ENCODE results near the gene MACROH2A1.

The MACROH2A1 gene

GRCh38 chr5:135341016-135341666, 57.9 kb downstream of the MACROH2A1 start:
- DNase-seq: no peak
- TF ChIP-seq POLR2A (IDR thresholded peaks at IDR 0.05; ENCODE audit: low read length) (no peak), GATA1 (IDR thresholded peaks at IDR 0.05; ENCODE audit: low read depth, low read length) (no peak)

- TF ChIP-seq POLR2A (IDR thresholded peaks at IDR 0.05; ENCODE audit: low read length) (no peak), GATA1 (IDR thresholded peaks at IDR 0.05; ENCODE audit: low read depth, low read length) (no peak)
- DNase-seq: no peak
These were observed 58.5 kb downstream of the MACROH2A1 start for GRCh38 chr5:135340568-135340967.

- no peak for DNase-seq
- TF ChIP-seq GATA1 (IDR thresholded peaks at IDR 0.05; ENCODE audit: low read depth, low read length) (no peak), POLR2A (IDR thresholded peaks at IDR 0.05; ENCODE audit: low read length) (no peak)
These were observed 59.4 kb downstream of the MACROH2A1 start for GRCh38 chr5:135339623-135340022.

GRCh38 chr5:135339189-135339588, 59.8 kb downstream of the MACROH2A1 start:
- TF ChIP-seq POLR2A (IDR thresholded peaks at IDR 0.05; ENCODE audit: low read length) (no peak), GATA1 (IDR thresholded peaks at IDR 0.05; ENCODE audit: low read depth, low read length) (no peak)
- DNase-seq: no peak

GRCh38 chr5:135337064-135337463, 62.0 kb downstream of the MACROH2A1 start:
- no peak for DNase-seq
- TF ChIP-seq GATA1 (IDR thresholded peaks at IDR 0.05; ENCODE audit: low read depth, low read length): no peak
- no peak for TF ChIP-seq POLR2A (IDR thresholded peaks at IDR 0.05; ENCODE audit: low read length)

- TF ChIP-seq POLR2A (IDR thresholded peaks at IDR 0.05; ENCODE audit: low read length): no peak
- DNase-seq: no peak
These were observed 63.8 kb downstream of the MACROH2A1 start for GRCh38 chr5:135335031-135335828.

- no peak for DNase-seq
- TF ChIP-seq POLR2A (IDR thresholded peaks at IDR 0.05; ENCODE audit: low read length): no peak
- no peak for TF ChIP-seq GATA1 (IDR thresholded peaks at IDR 0.05; ENCODE audit: low read depth, low read length)
These were observed 65.1 kb downstream of the MACROH2A1 start for GRCh38 chr5:135333732-135334515.

- TF ChIP-seq POLR2A (IDR thresholded peaks at IDR 0.05; ENCODE audit: low read length) (no peak), GATA1 (IDR thresholded peaks at IDR 0.05; ENCODE audit: low read depth, low read length) (no peak)
- DNase-seq: peak; percentile 40 to 59
These were observed 66.4 kb downstream of the MACROH2A1 start for GRCh38 chr5:135332519-135333150.

GRCh38 chr5:135331612-135332011, 67.4 kb downstream of the MACROH2A1 start:
- no peak for DNase-seq
- TF ChIP-seq GATA1 (IDR thresholded peaks at IDR 0.05; ENCODE audit: low read depth, low read length) (no peak), POLR2A (IDR thresholded peaks at IDR 0.05; ENCODE audit: low read length) (no peak)

- TF ChIP-seq GATA1 (IDR thresholded peaks at IDR 0.05; ENCODE audit: low read depth, low read length) (no peak), POLR2A (IDR thresholded peaks at IDR 0.05; ENCODE audit: low read length) (no peak)
These were observed 68.3 kb downstream of the MACROH2A1 start for GRCh38 chr5:135330798-135331096.

GRCh38 chr5:135329913-135330797, 68.9 kb downstream of the MACROH2A1 start:
- no peak for TF ChIP-seq GATA1 (IDR thresholded peaks at IDR 0.05; ENCODE audit: low read depth, low read length)
- TF ChIP-seq POLR2A (IDR thresholded peaks at IDR 0.05; ENCODE audit: low read length): no peak
- no peak for DNase-seq

More at GRCh38 chr5:135330798-135331096, 68.3 kb downstream of the MACROH2A1 start:
- DNase-seq: no peak

- no peak for TF ChIP-seq GATA1 (IDR thresholded peaks at IDR 0.05; ENCODE audit: low read depth, low read length)
- no peak for TF ChIP-seq POLR2A (IDR thresholded peaks at IDR 0.05; ENCODE audit: low read length)
- DNase-seq: no peak
These were observed 69.7 kb downstream of the MACROH2A1 start for GRCh38 chr5:135329066-135329912.
